EL (cell line): ENCODE measurements around the gene ZNF638.

ENCODE experiments used
- DNase-seq: peaks from one replicate; pipeline ENCODE4 v3.0.0-alpha.2; 2016

Gene ZNF638

GRCh38 chr2:71473346-71474031 is 141.9 kb downstream of the ZNF638 start:
- no peak for DNase-seq

- no peak for DNase-seq
Measured at GRCh38 chr2:71474116-71474743, 142.6 kb downstream of the ZNF638 start.

- DNase-seq = no peak
Measured at GRCh38 chr2:71474744-71475397, 143.3 kb downstream of the ZNF638 start.

GRCh38 chr2:71476495-71476894 is 144.9 kb downstream of the ZNF638 start:
- no peak for DNase-seq

- DNase-seq = no peak
Measured at GRCh38 chr2:71477231-71477691, 145.7 kb downstream of the ZNF638 start.

- DNase-seq = no peak
Measured at GRCh38 chr2:71478806-71479205, 147.2 kb downstream of the ZNF638 start.

- no peak for DNase-seq
Measured at GRCh38 chr2:71479261-71479660, 147.7 kb downstream of the ZNF638 start.

GRCh38 chr2:71481111-71481510 is 149.5 kb downstream of the ZNF638 start:
- no peak for DNase-seq

GRCh38 chr2:71482055-71482454 is 150.5 kb downstream of the ZNF638 start:
- DNase-seq = no peak

- DNase-seq = no peak
Measured at GRCh38 chr2:71483246-71483645, 151.7 kb downstream of the ZNF638 start.

- no peak for DNase-seq
Measured at GRCh38 chr2:71484354-71484753, 152.8 kb downstream of the ZNF638 start.
